Measurements from ENCODE around the gene C9orf50.
"Not testable (repeated sequence)": the region's sequence is repeated elsewhere in the genome, so short reads cannot be mapped to it uniquely, and the experiment has no call there.

Gene C9orf50

GRCh38 chr9:129648092-129648763 lies 27.3 kb upstream of the C9orf50 start:
- no peak for DNase-seq (ENCODE audit: low read depth)

- DNase-seq (ENCODE audit: low read depth), result no peak
Observed at GRCh38 chr9:129647635-129648034, 26.7 kb upstream of the C9orf50 start.

GRCh38 chr9:129646654-129647053 lies 25.8 kb upstream of the C9orf50 start:
- no peak for DNase-seq (ENCODE audit: low read depth)

DNA sequence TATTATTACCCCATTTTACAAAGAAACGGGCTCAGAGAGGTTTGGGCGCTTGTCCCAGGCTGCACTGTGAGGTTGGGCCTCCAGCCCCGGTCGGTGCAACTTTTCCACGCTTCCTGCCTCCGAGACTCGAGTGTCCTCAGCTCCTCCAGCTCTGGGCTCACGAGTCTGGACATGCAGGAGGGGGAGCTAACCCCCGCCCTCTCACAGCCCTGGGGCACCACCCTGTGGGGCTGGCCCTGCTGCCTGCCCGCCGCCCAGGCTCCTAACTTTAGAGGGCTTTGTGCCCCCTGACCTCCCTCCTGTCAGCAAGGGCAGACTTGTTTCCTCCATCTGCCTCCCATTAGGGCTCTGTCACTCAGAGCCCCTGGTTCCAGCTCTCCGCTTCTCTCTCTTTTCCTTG lies 25.4 kb upstream of the C9orf50 start:
- DNase-seq (ENCODE audit: low read depth), result no peak

GRCh38 chr9:129644902-129645301 lies 24.0 kb upstream of the C9orf50 start:
- no peak for DNase-seq (ENCODE audit: low read depth)

- no peak for DNase-seq (ENCODE audit: low read depth)
Observed at GRCh38 chr9:129644365-129644764, 23.5 kb upstream of the C9orf50 start.

DNA sequence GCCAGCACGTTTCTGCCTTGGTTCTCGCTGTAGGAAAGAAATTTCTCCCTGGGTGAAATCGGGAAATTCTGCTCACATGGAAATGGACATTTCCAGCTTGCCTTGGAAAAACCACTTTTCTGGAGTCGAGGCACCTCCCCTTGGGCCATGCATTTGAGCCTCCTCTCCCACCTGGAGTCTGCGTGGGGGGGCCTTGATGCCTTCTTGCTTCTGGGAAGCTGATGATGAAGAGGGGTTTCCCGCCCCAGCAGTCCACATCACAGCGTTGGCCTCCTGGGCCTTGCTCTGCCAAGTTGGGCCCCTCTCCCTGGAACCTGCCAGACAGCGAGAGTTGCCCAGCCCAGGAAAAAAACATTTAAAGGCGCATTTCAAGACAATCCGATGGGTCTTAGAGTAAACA lies 22.8 kb upstream of the C9orf50 start:
- DNase-seq (ENCODE audit: low read depth), result no peak

DNA sequence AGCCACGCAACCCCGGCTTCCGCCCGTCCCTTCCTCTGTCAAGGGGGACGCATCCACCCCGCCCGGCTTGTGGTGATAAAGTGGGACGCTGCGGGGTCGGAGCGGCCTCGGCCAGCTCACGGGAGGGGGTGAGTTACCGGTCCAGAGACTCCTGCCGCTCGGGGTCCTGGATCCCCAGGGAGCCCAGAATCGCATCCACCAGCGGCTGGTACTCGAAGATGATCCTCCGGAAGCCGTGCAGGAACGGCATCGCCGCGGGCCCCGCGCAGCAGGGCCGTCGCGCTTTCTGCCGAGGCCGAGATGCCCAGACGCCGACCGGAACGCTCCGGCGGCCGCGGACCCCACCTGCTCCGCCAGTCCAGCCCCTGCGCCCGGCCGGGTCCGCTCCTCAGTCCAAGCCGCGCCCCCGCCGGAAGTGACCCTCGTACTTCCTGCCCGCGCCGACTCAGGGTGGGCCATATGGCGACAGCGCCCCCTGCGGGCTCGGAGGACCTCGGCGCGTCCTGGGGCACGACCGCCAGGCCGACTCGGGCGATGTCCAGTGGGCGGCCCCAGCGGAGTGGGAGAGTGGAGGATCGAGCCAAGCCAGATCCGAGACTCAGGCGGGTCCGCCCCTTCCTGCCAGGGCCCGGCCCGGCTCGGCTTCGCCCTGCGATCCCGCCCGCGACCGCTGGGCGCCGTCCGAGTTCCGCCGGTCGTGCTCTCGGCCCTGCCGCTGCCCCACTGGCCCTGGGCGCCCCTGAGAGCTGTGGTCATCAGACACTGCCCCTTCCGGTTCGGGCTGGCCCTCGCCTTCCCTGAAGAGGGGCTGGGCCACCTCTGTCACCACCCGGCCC lies 21.1 kb upstream of the C9orf50 start, which contains the start of gene ASB6:
ASB6 (minus strand) TSS at position 402 of the 836 bp plus-strand sequence; CDS start at position 250, 152 bp downstream.
- DNase-seq (ENCODE audit: low read depth), result peak; percentile 93

DNA sequence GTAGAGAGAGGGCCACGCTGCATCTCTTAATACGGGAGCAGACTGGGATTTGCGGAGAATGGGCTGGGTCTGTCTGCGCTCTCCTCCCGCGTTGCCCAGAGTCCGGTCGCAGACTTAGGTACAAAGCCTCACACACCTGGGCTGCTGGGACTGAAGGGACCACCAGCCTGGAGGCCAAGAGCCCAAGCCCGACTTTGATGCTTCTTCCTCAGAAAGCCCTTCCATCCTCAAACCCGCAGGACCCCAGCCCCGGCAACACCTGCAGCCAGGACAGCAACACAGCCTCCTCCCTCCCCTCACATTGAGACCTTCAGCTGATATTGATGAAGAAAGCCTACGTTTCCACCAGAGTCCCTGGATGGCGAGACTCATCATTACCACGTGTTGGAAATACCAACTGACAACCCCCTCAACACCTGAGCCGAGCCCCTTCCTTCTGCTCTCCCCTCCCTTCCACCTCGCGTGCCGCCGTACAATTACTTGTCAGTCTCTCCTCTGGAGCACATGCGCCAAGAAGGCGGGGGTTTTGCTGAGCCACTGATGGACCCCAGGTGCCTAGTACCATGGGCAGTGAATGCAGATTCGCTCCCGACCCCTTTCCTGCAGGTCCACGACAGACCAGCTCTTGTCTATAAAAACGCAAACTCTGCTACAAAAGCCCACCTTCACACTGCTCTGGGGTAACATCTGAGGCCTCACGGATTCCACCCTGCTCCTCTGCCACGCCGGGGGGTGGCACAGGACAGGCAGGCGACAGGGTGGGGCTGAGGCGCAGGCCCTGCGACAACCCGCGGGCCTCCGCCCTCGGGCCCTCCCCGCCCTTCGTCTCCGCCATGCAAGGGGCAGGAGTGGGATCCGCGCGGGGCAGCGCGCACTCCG lies 20.2 kb upstream of the C9orf50 start:
- DNase-seq (ENCODE audit: low read depth), result no peak

DNA sequence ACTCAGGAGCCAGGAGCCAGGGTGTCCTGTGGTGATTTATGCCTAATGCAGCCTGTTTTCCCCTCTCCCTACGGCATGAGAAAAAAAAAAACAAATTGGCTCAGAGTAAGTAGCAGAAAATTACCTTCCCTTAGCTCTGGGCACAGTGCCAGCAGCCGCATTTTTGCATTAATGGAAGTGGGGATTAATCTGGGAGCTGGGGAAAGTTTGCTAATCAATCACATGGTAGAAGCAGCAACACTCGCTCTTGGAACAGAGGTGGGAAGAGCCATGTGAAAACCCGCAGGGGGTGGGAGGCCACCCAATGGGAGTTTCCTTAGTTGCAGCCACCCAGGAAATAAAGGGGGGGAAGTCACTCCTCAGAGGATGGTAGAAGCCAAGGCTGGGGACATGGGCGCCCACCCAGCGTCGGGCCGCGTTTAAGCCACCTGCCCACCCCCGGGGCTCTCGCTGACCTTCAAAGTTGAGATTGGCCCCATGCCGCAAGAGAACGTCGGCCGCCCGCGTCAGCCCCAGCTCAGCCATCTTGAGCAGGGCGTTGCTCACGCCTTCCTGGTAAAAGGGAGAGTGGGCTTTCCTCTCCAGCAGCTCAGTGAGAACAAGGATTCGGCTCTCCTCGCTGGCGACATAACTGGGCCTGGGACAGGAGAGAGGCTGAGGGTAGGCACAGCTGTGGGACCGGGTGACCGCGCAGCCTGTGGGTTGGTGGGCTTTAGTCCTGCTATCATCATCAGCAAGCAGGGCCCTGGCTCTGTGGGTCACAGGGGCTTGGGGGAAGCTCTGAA lies 19.4 kb upstream of the C9orf50 start:
- no peak for DNase-seq (ENCODE audit: low read depth)

- no peak for DNase-seq (ENCODE audit: low read depth)
Observed at GRCh38 chr9:129639756-129640085, 18.8 kb upstream of the C9orf50 start.

- DNase-seq (ENCODE audit: low read depth), result no peak
Observed at GRCh38 chr9:129639034-129639630, 18.2 kb upstream of the C9orf50 start.

DNA sequence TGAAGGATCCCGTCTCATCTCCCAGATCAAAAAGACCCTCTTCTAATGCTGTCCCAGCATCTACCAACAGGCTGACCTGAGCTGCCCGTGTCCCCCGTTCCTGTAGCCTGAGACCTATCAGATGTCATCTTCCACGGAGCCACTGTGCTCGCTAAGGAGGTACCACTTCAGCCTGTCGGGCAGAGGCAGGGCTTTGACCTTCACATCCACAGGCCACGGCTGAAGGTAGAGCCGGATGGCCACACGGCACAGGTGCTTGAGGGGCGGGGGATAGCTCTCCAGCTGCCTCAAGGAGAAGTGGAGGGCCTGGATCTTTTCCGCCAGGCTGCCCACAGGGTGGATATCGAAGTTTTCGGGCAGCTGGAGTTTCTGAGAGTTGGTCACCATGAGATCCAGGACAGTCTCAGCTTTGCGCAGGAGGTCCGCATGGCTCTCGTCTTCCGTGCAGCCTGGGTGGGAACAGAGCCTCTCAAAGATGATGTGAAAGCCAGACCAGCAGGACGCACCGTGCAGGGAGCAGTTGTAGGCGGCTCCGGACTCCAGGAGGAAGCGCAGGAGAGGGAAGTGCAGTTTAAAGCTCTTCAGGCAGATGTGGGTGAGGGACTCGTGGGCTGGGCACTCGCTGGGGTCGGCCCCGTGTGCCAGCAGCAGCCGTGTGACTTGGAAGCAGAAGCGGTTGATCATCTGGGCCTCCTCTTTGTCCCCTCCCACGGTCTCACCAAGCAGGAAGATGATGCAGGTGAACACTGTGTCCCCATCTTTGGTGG lies 17.0 kb upstream of the C9orf50 start:
- no peak for DNase-seq (ENCODE audit: low read depth)

DNA sequence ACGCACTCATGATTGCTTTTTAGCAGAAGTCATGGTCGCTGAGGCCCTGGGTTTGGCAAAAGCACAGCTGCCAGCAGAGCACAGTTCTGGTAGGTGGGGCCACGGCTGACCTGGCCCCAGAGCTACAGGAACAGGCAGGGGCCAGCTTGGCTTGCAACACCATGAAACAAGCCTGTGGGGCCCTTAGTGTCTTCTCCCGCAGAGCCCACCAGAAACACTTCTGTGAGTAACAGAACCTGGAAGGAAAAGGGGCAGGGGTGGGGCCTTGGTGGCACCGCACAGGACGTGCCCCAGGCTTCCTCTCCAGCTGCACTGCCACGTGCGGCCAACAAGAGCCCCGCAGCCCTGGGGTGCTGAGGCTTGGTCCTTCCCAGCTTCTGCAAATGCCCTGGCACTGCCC lies 16.2 kb upstream of the C9orf50 start:
- DNase-seq (ENCODE audit: low read depth), result no peak

- DNase-seq (ENCODE audit: low read depth), result not testable (repeated sequence)
Observed at GRCh38 chr9:129636343-129636742, 15.4 kb upstream of the C9orf50 start.

GRCh38 chr9:129635099-129636065 lies 14.5 kb upstream of the C9orf50 start:
- DNase-seq (ENCODE audit: low read depth), result no peak

DNA sequence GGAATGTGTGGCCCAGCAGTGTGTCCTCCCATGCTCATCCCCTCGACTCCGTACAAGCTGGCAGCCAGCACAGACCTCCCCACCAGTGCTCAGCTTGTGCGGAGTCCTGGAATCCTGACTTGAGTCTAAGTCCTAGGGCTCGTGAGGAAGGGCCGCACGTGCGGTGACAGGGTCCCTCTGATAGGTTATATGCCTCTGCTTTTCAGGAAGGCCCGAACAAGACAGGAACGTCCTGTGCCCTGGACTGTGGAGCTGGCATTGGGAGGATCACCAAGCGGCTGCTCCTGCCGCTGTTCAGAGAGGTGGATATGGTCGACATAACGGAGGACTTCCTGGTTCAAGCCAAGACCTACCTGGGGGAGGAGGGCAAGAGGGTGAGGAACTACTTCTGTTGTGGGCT lies 12.9 kb upstream of the C9orf50 start:
- DNase-seq (ENCODE audit: low read depth), result no peak

- DNase-seq (ENCODE audit: low read depth), result no peak
Observed at GRCh38 chr9:129633207-129633606, 12.3 kb upstream of the C9orf50 start.

DNA sequence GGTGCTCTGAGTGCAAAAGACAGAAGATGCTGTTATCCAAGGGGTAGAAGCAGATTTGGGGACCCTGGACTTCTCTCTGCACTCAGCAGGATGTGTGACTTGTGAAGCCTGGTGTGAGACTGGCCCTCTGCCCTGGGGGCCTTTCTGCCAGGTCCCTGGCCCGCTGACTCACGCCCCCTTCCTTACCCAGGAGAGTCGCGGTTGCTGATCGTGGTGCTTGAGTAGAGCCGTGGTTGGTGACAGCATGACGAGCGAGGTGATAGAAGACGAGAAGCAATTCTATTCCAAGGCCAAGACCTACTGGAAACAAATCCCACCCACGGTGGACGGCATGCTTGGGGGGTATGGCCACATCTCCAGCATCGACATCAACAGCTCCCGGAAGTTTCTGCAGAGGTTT lies 11.6 kb upstream of the C9orf50 start:
- DNase-seq (ENCODE audit: low read depth), result no peak

Data from CMK (cell line).